K562 (cell line): Measurements from ENCODE around the gene MYL12A. TPM values are rescaled to one million over a fixed set of nuclear protein-coding genes. Genes with fewer than 3 reads are reported as not detected.

Experiments
- ASH1L ChIP-seq: fragments of 450-650 bp; IDR thresholded peaks from 2 replicates; pipeline ENCODE4 v1.6.1; 2018; ENCODE audit warnings: borderline replicate concordance, mild to moderate bottlenecking, low read depth; ENCODE audit not compliant: partially characterized antibody
- COPS2 ChIP-seq: fragments of 450-650 bp; conservative IDR thresholded peaks from 2 replicates; pipeline ENCODE4 v1.6.1; 2016; ENCODE audit warnings: mild to moderate bottlenecking, moderate library complexity
- EGR1 ChIP-seq: fragments of 450-650 bp; conservative IDR thresholded peaks from 2 replicates; pipeline ENCODE4 v1.6.1; 2017; ENCODE audit warnings: mild to moderate bottlenecking
- JUN ChIP-seq, 2 experiments: sonication (generic) in 1 of 2; formaldehyde crosslinking in 1 of 2; IDR thresholded peaks; 2 replicates each; pipeline versions ENCODE4 v1.6.1 to v1.8.0; 2012 to 2022; ENCODE audit warnings: borderline replicate concordance in 2 of 2, mild to moderate bottlenecking in 2 of 2, improper control_type of control experiment in 1 of 2, low read depth in 1 of 2, low read length in 1 of 2, missing genetic modification reagents in 1 of 2
- MCM2 ChIP-seq: fragments of 450-650 bp; IDR thresholded peaks from 2 replicates; pipeline ENCODE4 v1.6.1; 2017; ENCODE audit warnings: low read depth, mild to moderate bottlenecking
- MECOM ChIP-seq: fragments of 250-450 bp; sonication (Bioruptor Pico); IDR thresholded peaks from 2 replicates; pipeline ENCODE4 v1.8.0; 2022; ENCODE audit warnings: inconsistent platforms
- NFRKB ChIP-seq: fragments of 450-650 bp; IDR thresholded peaks from 2 replicates; pipeline ENCODE4 v1.6.1; 2016; ENCODE audit warnings: low read depth
- NONO ChIP-seq, 2 experiments: fragments of 200-400 bp in 1 of 2; fragments of 450-650 bp in 1 of 2; formaldehyde crosslinking in 1 of 2; IDR thresholded peaks; 2 replicates each; pipeline ENCODE4 v1.6.1; 2017; ENCODE audit warnings: low read depth in 2 of 2, mild to moderate bottlenecking in 2 of 2, moderate library complexity in 2 of 2, low read length in 1 of 2
- PCBP1 ChIP-seq: fragments of 200-400 bp; formaldehyde crosslinking; IDR thresholded peaks from 2 replicates; pipeline ENCODE4 v1.6.1; 2018; ENCODE audit warnings: mild to moderate bottlenecking, low read depth, low read length; ENCODE audit not compliant: poor library complexity, severe bottlenecking
- RBBP5 ChIP-seq: fragments of 200-600 bp; sonication (generic); IDR thresholded peaks from 2 replicates; pipeline ENCODE4 v1.6.1; 2012; ENCODE audit warnings: borderline replicate concordance, mild to moderate bottlenecking, low read length, control low read depth, inconsistent platforms; ENCODE audit not compliant: insufficient read depth, poor library complexity, severe bottlenecking
- SMARCA4 ChIP-seq: fragments of 450-650 bp; IDR thresholded peaks from 2 replicates; pipeline ENCODE4 v1.6.1; 2016
- SOX6 ChIP-seq: fragments of 450-650 bp; IDR thresholded peaks from 2 replicates; pipeline ENCODE4 v1.6.1; 2014; ENCODE audit warnings: mild to moderate bottlenecking
- TFAM ChIP-seq: fragments of 250-450 bp; sonication (Bioruptor Pico); conservative IDR thresholded peaks from 2 replicates; pipeline ENCODE4 v1.5.0; 2021; ENCODE audit warnings: mild to moderate bottlenecking, moderate library complexity
- ZKSCAN8 ChIP-seq: fragments of 200-800 bp; sonication (Bioruptor generic); IDR thresholded peaks from 2 replicates; pipeline ENCODE4 v1.6.1; 2016; ENCODE audit warnings: missing genetic modification characterization, missing compliant biosample characterization
- ZNF121 ChIP-seq: sonication (generic); formaldehyde crosslinking; conservative IDR thresholded peaks from 2 replicates; pipeline ENCODE4 v1.8.0; 2022; ENCODE audit warnings: missing genetic modification reagents
- ZNF184 ChIP-seq: sonication (generic); formaldehyde crosslinking; IDR thresholded peaks from 2 replicates; pipeline ENCODE4 v1.5.0; 2020; ENCODE audit warnings: missing genetic modification reagents
- ZNF253 ChIP-seq: fragments of 250-450 bp; sonication (Bioruptor Pico); conservative IDR thresholded peaks from 2 replicates; pipeline ENCODE4 v1.6.1; 2021; ENCODE audit warnings: mild to moderate bottlenecking
- ZNF707 ChIP-seq: fragments of 250-450 bp; sonication (Bioruptor Pico); conservative IDR thresholded peaks from 2 replicates; pipeline ENCODE4 v1.8.0; 2022; ENCODE audit warnings: inconsistent platforms, mild to moderate bottlenecking, moderate library complexity
- ZNF77 ChIP-seq: fragments of 250-450 bp; sonication (Bioruptor Pico); IDR thresholded peaks from 2 replicates; pipeline ENCODE4 v1.5.0; 2020
- polyA plus RNA-seq, 8 experiments: library from polyadenylated mRNA; depleted of rRNA in 4 of 8; stranded (reverse) in 5 of 8; unstranded in 3 of 8; fragments of >200 nt; fragmentation: Nextera tagmentation in 2 of 8; fragmentation: Illumina TruSeq in 1 of 8; extraction: Ambion mirVana in 2 of 8; extraction: Trizol in 1 of 8; gene quantifications; 2 replicates each; pipeline versions ENCODE4 v1.2.1 to v1.2.3, GENCODE V29; 2011 to 2014; ENCODE audit warnings: inconsistent platforms in 1 of 8, missing spikeins in 1 of 8
- total RNA-seq, 7 experiments: library from RNA; depleted of rRNA in 6 of 7; stranded (reverse); fragments of >200 nt in 6 of 7; fragmentation: Illumina TruSeq in 2 of 7; extraction: Trizol in 2 of 7; gene quantifications; 2 replicates each; pipeline versions ENCODE4 v1.2.1 to v1.2.3, GENCODE V29; 2011 to 2021; ENCODE audit warnings: low replicate concordance in 1 of 7

MYL12A gene
- total and polyA plus RNA-seq, 9 of the 15 experiments (the other 6 are each of a cell fraction or from before 2014, with no cell fraction given), result 308 to 1,031 (median 559) TPM

DNA sequence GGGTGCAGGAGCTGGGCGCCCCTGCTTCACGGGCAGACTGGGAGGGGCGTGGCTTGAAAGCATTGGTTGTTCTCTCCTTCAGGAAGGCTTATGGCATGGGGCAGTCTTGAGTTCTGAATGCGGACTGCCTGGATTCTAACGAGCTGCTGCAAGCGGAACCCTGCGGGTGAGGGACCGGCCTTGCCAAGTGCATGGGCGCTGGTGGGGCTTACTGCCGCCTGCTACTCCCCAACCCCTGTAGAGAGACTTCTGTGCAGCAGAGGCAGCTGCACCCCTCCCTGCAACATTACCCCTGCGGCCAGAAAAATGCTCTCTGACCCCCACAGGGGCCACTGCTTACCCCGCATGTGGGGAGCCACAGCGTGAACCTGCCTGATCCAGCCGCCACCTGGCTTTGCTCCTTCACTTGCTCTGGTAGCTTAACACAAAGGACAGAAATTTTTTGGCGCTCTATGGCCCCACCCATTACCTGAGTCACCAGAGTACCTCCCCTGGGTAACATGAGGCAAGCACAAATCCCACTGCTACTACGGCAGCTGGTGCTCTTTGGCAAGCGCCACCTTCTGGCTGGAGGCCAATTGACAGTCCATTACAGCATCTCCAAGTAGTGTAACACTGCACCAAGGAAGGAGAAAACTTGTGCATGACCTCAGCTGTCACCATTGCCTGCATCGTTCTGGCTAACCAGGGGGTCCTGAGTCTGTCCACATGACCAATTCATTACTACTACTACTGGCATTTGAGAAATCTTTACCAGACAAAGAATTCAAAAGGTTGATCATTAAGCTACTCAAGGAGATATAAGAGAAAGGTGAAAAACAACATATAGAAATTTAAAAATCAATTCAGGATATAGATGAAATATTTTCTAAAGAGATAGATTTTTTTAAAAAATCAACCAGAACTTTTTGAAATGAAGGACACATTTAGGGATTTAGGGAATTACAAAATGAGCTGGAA lies 49.7 kb downstream of the MYL12A start (continued):
- TF ChIP-seq ZNF184 (CRISPR knock-in tag) (no peak), MCM2 (no peak), PCBP1 (no peak), ZNF121 (no peak), ASH1L (no peak), SMARCA4 (peak; percentile 57; the same call in 1 of the 2 replicates), JUN (IDR thresholded peaks at IDR 0.05; ENCODE audit: borderline replicate concordance, low read depth, low read length) (peak; percentile 83), JUN (CRISPR knock-in tag; IDR thresholded peaks at IDR 0.05; ENCODE audit: borderline replicate concordance) (no peak), EGR1 (no peak), NONO (IDR thresholded peaks at IDR 0.05; ENCODE audit: low read depth in 2 of 2, low read length in 1 of 2) (no peak), ZNF707 (CRISPR knock-in tag) (no peak), COPS2 (no peak), ZNF253 (CRISPR knock-in tag) (no peak), MECOM (no peak), ZKSCAN8 (CRISPR knock-in tag) (no peak), ZNF77 (no peak), SOX6 (peak; percentile 63), NFRKB (no peak), RBBP5 (peak; percentile 77), TFAM (CRISPR knock-in tag) (no peak)
